Mononuclear cell (primary cell): ENCODE measurements around the gene RASA4B. TPM values are rescaled to one million over a fixed set of nuclear protein-coding genes. Genes with fewer than 3 reads are reported as not detected.
"Not testable (repeated sequence)": the region's sequence is repeated elsewhere in the genome, so short reads cannot be mapped to it uniquely, and the experiment has no call there.

Experiments used
- H3K27me3 ChIP-seq: 2 replicates; pipeline ENCODE4 v1.6.0; 2011; ENCODE audit warnings: low read length, control low read depth; ENCODE audit not compliant: insufficient read depth
- H3K4me1 ChIP-seq: 2 replicates; pipeline ENCODE4 v1.5.1; 2011; ENCODE audit warnings: mild to moderate bottlenecking, low read length, control low read depth; ENCODE audit not compliant: insufficient read depth
- H3K4me3 ChIP-seq: 2 replicates; pipeline ENCODE4 v1.5.1; 2011; ENCODE audit warnings: mild to moderate bottlenecking, low read length, moderate library complexity
- H3K9me3 ChIP-seq: 2 replicates; pipeline ENCODE4 v1.5.1; 2011; ENCODE audit warnings: low read depth, mild to moderate bottlenecking, control low read depth, low read length
- total RNA-seq: library from RNA; depleted of rRNA; stranded (reverse); fragments of >200 nt; gene quantifications from one replicate; pipeline ENCODE4 v1.2.3, GENCODE V29; 2012

Gene RASA4B
- total RNA-seq, 1 donor, result 9.3 TPM

- not testable (repeated sequence) for H3K4me1 ChIP-seq, H3K27me3 ChIP-seq, H3K4me3 ChIP-seq, H3K9me3 ChIP-seq
Observed at GRCh38 chr7:102520797-102521196, 3.2 kb upstream of the RASA4B start.

DNA sequence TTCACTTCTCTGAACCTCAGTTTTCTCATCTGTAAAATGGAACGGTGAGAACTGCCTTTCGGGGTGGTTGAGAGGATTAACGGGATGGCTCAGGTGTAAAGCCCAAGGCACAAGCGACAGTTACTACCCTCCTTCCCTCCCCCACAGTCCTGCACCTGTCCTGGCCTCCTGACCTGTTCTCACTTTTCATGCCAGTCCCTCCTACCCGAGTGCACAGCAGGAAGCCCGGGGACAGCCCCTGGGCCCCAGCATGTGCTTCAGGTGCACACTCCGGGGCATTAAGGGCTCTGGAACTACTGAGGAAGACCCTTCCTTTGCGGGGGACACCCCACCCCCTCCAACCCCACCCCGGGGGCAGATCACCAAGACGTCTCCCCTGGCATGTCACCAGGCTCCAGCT lies 626 bp downstream of the RASA4B start:
- H3K4me3 ChIP-seq, H3K4me1 ChIP-seq: not testable (repeated sequence)

GRCh38 chr7:102515889-102516288 lies 1.7 kb downstream of the RASA4B start:
- not testable (repeated sequence) for H3K27me3 ChIP-seq, H3K9me3 ChIP-seq, H3K4me1 ChIP-seq, H3K4me3 ChIP-seq

More for the DNA sequence above, 626 bp downstream of the RASA4B start:
- not testable (repeated sequence) for H3K9me3 ChIP-seq, H3K27me3 ChIP-seq

DNA sequence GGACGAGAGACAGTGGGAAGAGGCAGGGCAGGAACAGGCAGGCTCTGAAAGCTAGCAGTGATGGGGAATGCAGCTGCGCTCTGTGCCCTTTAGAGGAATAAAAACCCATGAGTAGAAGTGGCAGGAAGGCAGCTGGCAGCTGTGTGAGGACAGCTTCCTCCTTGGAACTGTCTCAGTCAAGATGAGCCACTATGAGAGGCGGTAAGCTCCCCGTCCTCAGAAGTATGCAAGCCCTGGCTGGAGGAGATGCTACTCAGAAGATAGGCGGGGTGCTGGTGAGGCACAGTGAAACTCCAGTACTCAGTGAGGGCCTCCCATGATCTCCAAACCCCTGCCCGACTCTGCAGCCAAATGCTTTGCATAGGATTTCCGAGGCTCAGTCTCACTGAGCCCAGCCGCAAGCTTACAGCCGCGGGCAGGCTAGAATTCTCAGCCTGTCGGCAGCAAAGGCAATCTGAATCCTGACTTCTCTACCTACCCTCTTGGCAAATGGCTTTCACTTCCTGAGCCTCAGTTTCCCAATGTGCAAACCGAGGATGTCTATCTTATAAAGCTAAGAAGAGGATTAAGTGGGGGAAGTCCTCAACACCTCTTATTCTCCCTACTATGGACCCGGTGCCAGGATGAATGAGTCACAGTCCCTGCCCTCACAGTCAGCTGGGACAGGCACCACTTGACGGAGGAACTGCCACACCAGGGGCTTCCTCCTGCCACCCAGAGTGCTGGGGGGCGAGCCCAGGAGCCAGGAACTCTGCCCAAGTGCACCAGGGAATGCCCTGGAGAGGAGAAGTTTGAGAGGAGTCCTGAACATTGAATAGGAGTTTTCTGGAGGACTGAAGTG lies 2.5 kb downstream of the RASA4B start:
- H3K4me3 ChIP-seq, H3K27me3 ChIP-seq, H3K4me1 ChIP-seq, H3K9me3 ChIP-seq: not testable (repeated sequence)

- H3K27me3 ChIP-seq, H3K4me3 ChIP-seq, H3K4me1 ChIP-seq, H3K9me3 ChIP-seq: not testable (repeated sequence)
Observed at GRCh38 chr7:102512642-102513221, 4.8 kb downstream of the RASA4B start.

GRCh38 chr7:102511860-102512522 lies 5.6 kb downstream of the RASA4B start:
- H3K4me1 ChIP-seq, H3K4me3 ChIP-seq, H3K9me3 ChIP-seq, H3K27me3 ChIP-seq: not testable (repeated sequence)

DNA sequence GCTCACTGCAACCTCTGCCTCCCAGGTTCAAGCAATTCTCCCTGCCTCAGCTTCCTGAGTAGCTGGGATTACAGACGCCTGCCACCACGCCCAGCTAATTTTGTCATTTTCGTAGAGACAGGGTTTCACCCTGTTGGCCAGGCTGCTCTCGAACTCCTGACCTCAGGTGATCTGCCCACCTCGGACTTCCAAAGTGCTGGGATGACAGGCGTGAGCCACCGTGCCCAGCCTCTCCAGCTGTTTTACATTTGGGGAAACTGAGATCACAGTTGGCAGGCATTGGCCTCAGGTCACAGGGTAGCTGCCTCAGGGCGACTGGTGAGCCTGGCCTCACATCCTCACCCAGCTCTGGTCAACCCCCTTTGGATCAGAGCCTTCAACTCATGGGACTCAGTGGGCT lies 7.0 kb downstream of the RASA4B start:
- H3K9me3 ChIP-seq, H3K27me3 ChIP-seq, H3K4me3 ChIP-seq, H3K4me1 ChIP-seq: not testable (repeated sequence)

- not testable (repeated sequence) for H3K9me3 ChIP-seq, H3K4me1 ChIP-seq, H3K27me3 ChIP-seq, H3K4me3 ChIP-seq
Observed at GRCh38 chr7:102507410-102508088, 10.0 kb downstream of the RASA4B start.

GRCh38 chr7:102505298-102506185 lies 12.0 kb downstream of the RASA4B start:
- not testable (repeated sequence) for H3K4me1 ChIP-seq, H3K27me3 ChIP-seq, H3K9me3 ChIP-seq, H3K4me3 ChIP-seq

- not testable (repeated sequence) for H3K27me3 ChIP-seq, H3K4me1 ChIP-seq, H3K9me3 ChIP-seq, H3K4me3 ChIP-seq
Observed at GRCh38 chr7:102503141-102503540, 14.4 kb downstream of the RASA4B start.

GRCh38 chr7:102498321-102498720 lies 19.3 kb downstream of the RASA4B start:
- H3K4me3 ChIP-seq, H3K4me1 ChIP-seq, H3K9me3 ChIP-seq, H3K27me3 ChIP-seq: not testable (repeated sequence)

DNA sequence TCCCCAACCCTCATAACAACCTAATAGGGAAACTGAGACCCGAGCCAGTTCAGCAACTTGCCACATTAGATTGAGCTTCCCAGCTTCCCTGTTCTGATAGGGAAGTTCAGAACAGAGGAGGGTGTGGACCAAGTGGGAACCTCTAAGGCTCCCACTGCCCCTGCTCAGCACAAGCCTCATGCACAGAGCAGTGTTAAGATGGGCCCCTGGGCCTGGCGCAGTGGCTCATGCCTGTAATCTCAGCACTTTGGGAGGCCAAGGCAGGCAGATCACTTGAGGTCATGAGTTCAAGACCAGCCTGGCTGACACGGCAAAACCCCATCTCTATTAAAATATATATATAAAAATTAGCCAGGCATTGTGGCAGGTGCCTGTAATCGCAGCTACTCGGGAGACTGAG lies 20.3 kb downstream of the RASA4B start:
- H3K4me1 ChIP-seq, H3K4me3 ChIP-seq, H3K27me3 ChIP-seq, H3K9me3 ChIP-seq: not testable (repeated sequence)

- H3K4me3 ChIP-seq, H3K9me3 ChIP-seq, H3K27me3 ChIP-seq, H3K4me1 ChIP-seq: not testable (repeated sequence)
Observed at GRCh38 chr7:102496861-102497260, 20.7 kb downstream of the RASA4B start.

GRCh38 chr7:102494473-102495149 lies 23.0 kb downstream of the RASA4B start:
- not testable (repeated sequence) for H3K9me3 ChIP-seq, H3K4me3 ChIP-seq

More at GRCh38 chr7:102494473-102495149, 23.0 kb downstream of the RASA4B start:
- not testable (repeated sequence) for H3K4me1 ChIP-seq, H3K27me3 ChIP-seq
